Neural progenitor cell (in vitro differentiated cells): ENCODE measurements around the gene PNN. TPM values are rescaled to one million over a fixed set of nuclear protein-coding genes. Genes with fewer than 3 reads are reported as not detected.

ENCODE experiments used
- DNase-seq: peaks from one replicate; pipeline ENCODE4 v3.0.0-alpha.2; 2016; ENCODE audit warnings: low spot score
- H2AFZ ChIP-seq: fragments of 200-600 bp; sonication (generic); replicated peaks from 2 replicates; pipeline ENCODE4 v1.6.1; 2016; ENCODE audit warnings: antibody characterized with exemption
- H3F3A ChIP-seq: fragments of 200-600 bp; sonication (generic); 2 replicates; pipeline ENCODE4 v1.6.1; 2016; ENCODE audit warnings: antibody characterized with exemption, low read depth
- H3K27ac ChIP-seq: fragments of 200-600 bp; sonication (generic); 2 replicates; pipeline ENCODE4 v1.5.1; 2016; ENCODE audit warnings: mild to moderate bottlenecking
- H3K27me3 ChIP-seq: fragments of 200-600 bp; sonication (generic); 2 replicates; pipeline ENCODE4 v1.6.1; 2016; ENCODE audit warnings: mild to moderate bottlenecking, moderate library complexity
- H3K36me3 ChIP-seq: fragments of 200-600 bp; sonication (generic); 2 replicates; pipeline ENCODE4 v1.5.1; 2016
- H3K4me1 ChIP-seq: fragments of 200-600 bp; sonication (generic); 2 replicates; pipeline ENCODE4 v1.6.1; 2016; ENCODE audit warnings: mixed run types
- H3K4me2 ChIP-seq: fragments of 200-600 bp; sonication (generic); 2 replicates; pipeline ENCODE4 v1.6.1; 2016
- H3K4me3 ChIP-seq: fragments of 200-600 bp; sonication (generic); 2 replicates; pipeline ENCODE4 v1.5.1; 2016
- H3K79me2 ChIP-seq: fragments of 200-600 bp; sonication (generic); 2 replicates; pipeline ENCODE4 v1.6.1; 2016; ENCODE audit warnings: low read depth
- H3K9ac ChIP-seq: fragments of 200-600 bp; sonication (generic); 2 replicates; pipeline ENCODE4 v1.6.1; 2016
- H3K9me3 ChIP-seq: fragments of 200-600 bp; sonication (generic); 2 replicates; pipeline ENCODE4 v1.5.1; 2016; ENCODE audit warnings: low read depth
- H4K20me1 ChIP-seq: fragments of 200-600 bp; sonication (generic); 2 replicates; pipeline ENCODE4 v1.6.1; 2016; ENCODE audit warnings: low read depth
- H3K27ac Mint-ChIP-seq: 3 replicates; pipeline ENCODE4 v1.8.0; 2021; ENCODE audit warnings: mixed read lengths
- H3K27me3 Mint-ChIP-seq: 2 replicates; pipeline ENCODE4 v1.8.0; 2022; ENCODE audit warnings: low read depth, mild to moderate bottlenecking, inconsistent platforms, moderate library complexity, mixed read lengths; ENCODE audit not compliant: insufficient read depth
- H3K36me3 Mint-ChIP-seq: 3 replicates; pipeline ENCODE4 v1.8.0; 2021; ENCODE audit warnings: mixed read lengths
- H3K4me1 Mint-ChIP-seq: 3 replicates; pipeline ENCODE4 v1.8.0; 2021; ENCODE audit warnings: mixed read lengths
- H3K4me3 Mint-ChIP-seq: 3 replicates; pipeline ENCODE4 v1.8.0; 2021; ENCODE audit warnings: mild to moderate bottlenecking, moderate library complexity, mixed read lengths
- H3K9me3 Mint-ChIP-seq: 3 replicates; pipeline ENCODE4 v1.8.0; 2020; ENCODE audit warnings: mixed read lengths
- CTCF ChIP-seq: fragments of 200-600 bp; sonication (generic); IDR thresholded peaks from 2 replicates; pipeline ENCODE4 v1.5.1; 2017; ENCODE audit warnings: antibody characterized with exemption, mild to moderate bottlenecking
- EZH2 ChIP-seq: fragments of 200-600 bp; sonication (generic); IDR thresholded peaks from 2 replicates; pipeline ENCODE4 v1.6.1; 2017; ENCODE audit warnings: antibody characterized with exemption, mild to moderate bottlenecking, moderate library complexity
- EZH2phosphoT487 ChIP-seq: fragments of 200-600 bp; sonication (generic); IDR thresholded peaks from 2 replicates; pipeline ENCODE4 v1.6.1; 2017; ENCODE audit warnings: antibody characterized with exemption
- total RNA-seq: library from RNA; depleted of rRNA; stranded (reverse); fragments of >200 nt; gene quantifications from 2 replicates; pipeline ENCODE4 v1.2.3, GENCODE V29; 2015; ENCODE audit warnings: low replicate concordance

Gene PNN
- total RNA-seq, 1 donor from 2014 or later = 110 TPM

GRCh38 chr14:39176263-39177167 lies 1.5 kb downstream of the PNN start:
- peaks cover 29% of the 10 kb centered on the region for H3K36me3 Mint-ChIP-seq
- Histone ChIP-seq H3K27me3 (no peaks in the 10 kb centered on the region), H4K20me1 (peaks cover 44% of the 10 kb centered on the region), H2AFZ (no peak overlapping the region), H3K27ac (no peak overlapping the region), H3K4me3 (peak overlapping the region; percentile 85), H3K4me1 (peaks cover 25% of the 10 kb centered on the region), H3K79me2 (peaks cover 70% of the 10 kb centered on the region), H3K9me3 (no peaks in the 10 kb centered on the region), H3K36me3 (peaks cover 43% of the 10 kb centered on the region), H3K9ac (peak overlapping the region; percentile 100), H3F3A (peaks cover 73% of the 10 kb centered on the region), H3K4me2 (peak overlapping the region; percentile 100)
- H3K27ac Mint-ChIP-seq = peak overlapping the region; percentile 100
- H3K4me3 Mint-ChIP-seq = peak overlapping the region; percentile 100
- H3K4me1 Mint-ChIP-seq = peaks cover 33% of the 10 kb centered on the region
- DNase-seq = no peak
- peaks cover 3% of the 10 kb centered on the region for H3K9me3 Mint-ChIP-seq
- peaks cover 6% of the 10 kb centered on the region for H3K27me3 Mint-ChIP-seq
- TF ChIP-seq CTCF = no peak
- no peak for TF ChIP-seq EZH2

- no peak overlapping the region for H3K9ac ChIP-seq
- H3K27me3 ChIP-seq = no peaks in the 10 kb centered on the region
- peaks cover 47% of the 10 kb centered on the region for H3K36me3 ChIP-seq
- no peak overlapping the region for H2AFZ ChIP-seq
- H3K79me2 ChIP-seq = peaks cover 76% of the 10 kb centered on the region
- peaks cover 49% of the 10 kb centered on the region for H4K20me1 ChIP-seq
- Mint-ChIP-seq H3K4me3 (peak overlapping the region; percentile 74), H3K36me3 (peaks cover 29% of the 10 kb centered on the region), H3K9me3 (peaks cover 3% of the 10 kb centered on the region), H3K27me3 (peaks cover 6% of the 10 kb centered on the region), H3K27ac (no peak overlapping the region), H3K4me1 (peaks cover 29% of the 10 kb centered on the region)
- peaks cover 79% of the 10 kb centered on the region for H3F3A ChIP-seq
- no peak overlapping the region for H3K27ac ChIP-seq
- TF ChIP-seq EZH2phosphoT487 (no peak), EZH2 (no peak), CTCF (no peak)
- peak overlapping the region; percentile 100 for H3K4me2 ChIP-seq
- DNase-seq = no peak
- H3K4me1 ChIP-seq = peaks cover 25% of the 10 kb centered on the region
- H3K4me3 ChIP-seq = peak overlapping the region; percentile 85
- H3K9me3 ChIP-seq = no peaks in the 10 kb centered on the region
Observed at GRCh38 chr14:39177168-39177545, 2.1 kb downstream of the PNN start.

GRCh38 chr14:39179042-39179441 lies 4.0 kb downstream of the PNN start:
- Mint-ChIP-seq H3K9me3 (peaks cover 3% of the 10 kb centered on the region), H3K36me3 (peaks cover 38% of the 10 kb centered on the region), H3K27me3 (peaks cover 6% of the 10 kb centered on the region), H3K4me1 (peaks cover 28% of the 10 kb centered on the region), H3K27ac (no peak overlapping the region), H3K4me3 (no peak overlapping the region)
- H3K79me2 ChIP-seq = peaks cover 88% of the 10 kb centered on the region
- H3K9me3 ChIP-seq = no peaks in the 10 kb centered on the region
- H3K27me3 ChIP-seq = no peaks in the 10 kb centered on the region
- H3K27ac ChIP-seq = peak overlapping the region; percentile 17
- no peak overlapping the region for H3K4me2 ChIP-seq
- H3F3A ChIP-seq = peaks cover 87% of the 10 kb centered on the region
- no peak overlapping the region for H3K9ac ChIP-seq
- H4K20me1 ChIP-seq = peaks cover 62% of the 10 kb centered on the region
- no peak overlapping the region for H3K4me3 ChIP-seq
- H3K4me1 ChIP-seq = peaks cover 25% of the 10 kb centered on the region
- no peak overlapping the region for H2AFZ ChIP-seq
- DNase-seq = no peak
- TF ChIP-seq EZH2 (no peak), CTCF (no peak), EZH2phosphoT487 (no peak)
- peaks cover 65% of the 10 kb centered on the region for H3K36me3 ChIP-seq
